ENCODE measurements around the gene BCL7A. TPM values are rescaled to one million over a fixed set of nuclear protein-coding genes. Genes with fewer than 3 reads are reported as not detected.
"Not testable (repeated sequence)": the region's sequence is repeated elsewhere in the genome, so short reads cannot be mapped to it uniquely, and the experiment has no call there.

Gene BCL7A
- total RNA-seq, 1 donor from 2014 or later, result 13.0 TPM

DNA sequence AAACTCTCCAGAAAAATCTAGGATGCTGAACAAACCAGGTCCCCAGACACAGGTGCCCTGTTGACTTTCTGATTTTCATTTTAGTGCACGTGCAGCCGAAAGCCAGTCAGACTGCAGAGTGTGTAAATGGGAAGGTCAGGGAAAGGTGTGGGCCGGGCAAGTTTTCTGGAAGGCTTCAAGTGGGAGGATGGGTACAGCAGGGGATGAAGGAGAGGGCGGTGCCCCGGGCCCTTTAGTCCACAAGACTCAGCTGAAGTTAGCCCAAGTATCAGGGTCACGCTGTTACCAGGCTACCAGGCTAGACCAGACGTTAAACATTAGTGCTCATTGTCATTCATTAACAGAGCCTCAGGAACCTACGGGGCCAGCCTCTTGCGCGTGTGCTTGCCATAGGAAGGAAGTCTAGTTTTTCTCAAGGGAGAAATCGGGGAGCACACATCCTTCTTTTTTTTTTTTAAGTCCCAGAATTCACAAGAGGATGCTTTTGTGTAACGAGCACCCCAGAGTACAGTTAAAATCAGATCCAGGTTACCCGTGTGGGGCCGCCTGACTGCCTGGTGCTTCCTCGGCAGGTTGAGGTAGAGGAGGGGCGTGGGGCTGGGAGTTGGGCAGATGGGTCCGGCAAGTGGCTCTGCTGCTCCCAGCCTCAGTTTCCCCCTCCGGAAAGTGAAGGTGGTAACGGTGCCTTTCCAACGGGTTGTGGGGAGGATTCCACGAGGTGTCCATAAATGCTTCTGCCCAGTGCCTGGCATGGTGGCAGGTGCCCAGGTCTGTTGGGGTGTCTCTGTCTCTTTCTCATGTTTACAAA lies 19.1 kb downstream of the BCL7A start:
- H3K4me3 Mint-ChIP-seq, result no peak overlapping the region
- no peaks in the 10 kb centered on the region for H3K27me3 Mint-ChIP-seq (ENCODE audit: insufficient read depth)
- H3K36me3 Mint-ChIP-seq (ENCODE audit: low read depth), result peaks cover 1% of the 10 kb centered on the region
- no peaks in the 10 kb centered on the region for H3K9me3 Mint-ChIP-seq
- H3K27ac Mint-ChIP-seq, result no peak overlapping the region
- no peaks in the 10 kb centered on the region for H3K4me1 Mint-ChIP-seq (ENCODE audit: low read depth)
- no peak for DNase-seq (ENCODE audit: low spot score)
- intact Hi-C loops (cut with micrococcal nuclease), result no loop called here

DNA sequence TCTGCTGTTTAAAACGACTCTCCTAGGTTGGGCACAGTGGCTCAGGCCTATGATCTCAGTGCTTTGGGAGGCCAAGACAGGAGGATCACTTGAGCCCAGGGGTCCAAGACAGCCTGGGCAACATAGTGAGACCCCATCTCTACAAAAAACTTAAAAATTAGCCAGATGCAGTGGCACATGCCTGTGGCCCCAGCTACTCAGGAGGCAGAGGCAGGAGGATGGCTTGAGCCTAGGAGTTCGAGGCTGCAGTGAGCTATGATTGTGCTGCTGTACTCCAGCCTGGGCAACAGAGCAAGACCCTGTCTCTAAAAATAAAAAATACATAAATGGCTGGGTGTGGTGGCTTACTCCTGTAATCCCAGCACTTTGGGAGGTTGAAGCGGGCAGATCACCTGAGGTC lies 19.8 kb downstream of the BCL7A start:
- H3K36me3 Mint-ChIP-seq (ENCODE audit: low read depth); H3K4me1 Mint-ChIP-seq (ENCODE audit: low read depth); H3K27me3 Mint-ChIP-seq (ENCODE audit: insufficient read depth); H3K9me3 Mint-ChIP-seq; H3K27ac Mint-ChIP-seq; H3K4me3 Mint-ChIP-seq; intact Hi-C loops (cut with micrococcal nuclease); DNase-seq (ENCODE audit: low spot score): not testable (repeated sequence)

DNA sequence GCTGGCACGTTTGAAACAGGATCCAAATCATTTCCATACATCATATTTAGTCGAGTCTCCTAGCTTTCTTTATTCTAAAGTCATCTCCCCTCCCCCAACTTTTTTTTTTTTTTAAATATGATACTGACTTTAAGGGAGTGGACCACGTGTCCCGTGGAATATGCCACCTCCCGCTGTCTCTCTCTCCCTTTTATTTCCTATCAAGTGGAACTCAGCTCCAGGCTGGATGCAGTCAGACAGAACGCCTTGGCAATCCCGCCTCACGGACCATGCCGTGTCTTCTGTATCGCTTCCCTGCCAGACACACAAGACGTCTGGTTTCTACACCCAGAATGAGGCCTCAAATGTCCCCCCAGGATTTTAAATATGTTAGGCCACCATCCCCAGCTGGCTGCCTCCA lies 21.2 kb downstream of the BCL7A start:
- Mint-ChIP-seq H3K9me3 (no peaks in the 10 kb centered on the region), H3K27ac (no peak overlapping the region), H3K4me3 (no peak overlapping the region), H3K36me3 (ENCODE audit: low read depth) (no peaks in the 10 kb centered on the region), H3K27me3 (ENCODE audit: insufficient read depth) (no peaks in the 10 kb centered on the region), H3K4me1 (ENCODE audit: low read depth) (no peaks in the 10 kb centered on the region)
- intact Hi-C loops (cut with micrococcal nuclease), result no loop called here
- DNase-seq (ENCODE audit: low spot score), result no peak

DNA sequence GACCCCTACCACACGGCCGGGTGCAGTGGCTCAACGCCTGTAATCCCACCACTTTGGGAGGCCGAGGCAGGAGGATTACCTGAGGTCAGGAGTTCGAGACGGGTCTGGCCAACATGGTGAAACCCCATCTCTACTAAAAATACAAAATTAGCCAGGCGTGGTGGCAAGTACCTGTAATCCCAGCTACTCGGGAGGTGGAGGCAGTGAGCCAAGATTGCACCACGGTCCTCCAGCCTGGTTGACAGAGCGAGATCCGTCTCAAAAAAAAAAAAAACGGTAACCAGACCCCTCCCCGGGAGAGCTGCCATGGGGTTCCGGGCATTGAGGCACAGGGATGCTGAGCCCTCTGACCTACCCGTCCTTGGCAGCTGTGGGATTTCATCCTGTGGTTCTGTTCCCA lies 21.8 kb downstream of the BCL7A start:
- Mint-ChIP-seq H3K9me3 (no peaks in the 10 kb centered on the region), H3K36me3 (ENCODE audit: low read depth) (no peaks in the 10 kb centered on the region), H3K4me1 (ENCODE audit: low read depth) (no peaks in the 10 kb centered on the region), H3K27ac (no peak overlapping the region), H3K27me3 (ENCODE audit: insufficient read depth) (no peaks in the 10 kb centered on the region), H3K4me3 (no peak overlapping the region)
- intact Hi-C loops (cut with micrococcal nuclease), result no loop called here
- no peak for DNase-seq (ENCODE audit: low spot score)

DNA sequence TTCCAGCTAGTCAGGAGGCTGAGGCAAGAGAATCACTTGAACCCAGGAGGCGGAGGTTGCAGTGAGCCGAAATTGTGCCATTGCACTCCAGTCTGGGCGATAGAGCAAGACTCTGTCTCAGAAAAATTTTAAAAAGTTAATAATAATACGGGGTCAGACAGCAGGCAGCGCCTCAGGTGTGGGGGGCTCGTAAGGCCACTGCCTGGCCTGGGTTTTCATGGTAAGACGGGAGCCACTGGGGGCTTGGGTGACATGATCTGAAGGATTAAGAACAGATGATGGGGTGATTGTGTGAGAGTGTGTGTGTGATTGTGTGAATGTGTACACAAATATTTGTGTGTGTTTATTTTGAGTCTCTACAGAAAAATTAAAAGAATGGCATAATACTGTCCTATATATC lies 23.6 kb downstream of the BCL7A start:
- H3K4me1 Mint-ChIP-seq (ENCODE audit: low read depth), result no peaks in the 10 kb centered on the region
- no peak for DNase-seq (ENCODE audit: low spot score)
- intact Hi-C loops (cut with micrococcal nuclease), result no loop called here

DNA sequence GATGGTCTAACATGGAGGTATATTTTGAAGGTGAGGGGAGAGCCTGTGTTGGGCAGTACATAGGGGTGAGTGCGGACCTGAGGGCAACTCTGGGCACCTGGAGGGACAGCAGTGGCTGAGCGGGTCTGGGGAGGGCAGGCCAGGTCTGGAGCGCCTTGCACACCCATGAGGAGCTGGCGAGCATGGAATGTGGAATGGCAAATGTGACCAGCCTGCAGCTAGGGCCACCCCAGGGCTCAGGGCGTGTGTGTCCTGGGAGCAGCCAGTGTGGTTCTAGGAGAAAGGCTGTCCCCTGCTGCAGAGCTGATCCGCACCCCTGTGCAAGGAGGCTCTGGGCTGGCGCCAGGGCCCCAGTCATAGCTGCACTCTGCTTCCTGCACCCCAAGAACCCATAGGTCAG lies 24.5 kb downstream of the BCL7A start:
- Mint-ChIP-seq H3K27ac (no peak overlapping the region), H3K27me3 (ENCODE audit: insufficient read depth) (no peaks in the 10 kb centered on the region), H3K36me3 (ENCODE audit: low read depth) (no peaks in the 10 kb centered on the region)

More for the DNA sequence above, 23.6 kb downstream of the BCL7A start:
- no peaks in the 10 kb centered on the region for H3K27me3 Mint-ChIP-seq (ENCODE audit: insufficient read depth)
- no peaks in the 10 kb centered on the region for H3K36me3 Mint-ChIP-seq (ENCODE audit: low read depth)
- H3K27ac Mint-ChIP-seq, result no peak overlapping the region
- H3K4me3 Mint-ChIP-seq, result no peak overlapping the region
- H3K9me3 Mint-ChIP-seq, result no peaks in the 10 kb centered on the region

DNA sequence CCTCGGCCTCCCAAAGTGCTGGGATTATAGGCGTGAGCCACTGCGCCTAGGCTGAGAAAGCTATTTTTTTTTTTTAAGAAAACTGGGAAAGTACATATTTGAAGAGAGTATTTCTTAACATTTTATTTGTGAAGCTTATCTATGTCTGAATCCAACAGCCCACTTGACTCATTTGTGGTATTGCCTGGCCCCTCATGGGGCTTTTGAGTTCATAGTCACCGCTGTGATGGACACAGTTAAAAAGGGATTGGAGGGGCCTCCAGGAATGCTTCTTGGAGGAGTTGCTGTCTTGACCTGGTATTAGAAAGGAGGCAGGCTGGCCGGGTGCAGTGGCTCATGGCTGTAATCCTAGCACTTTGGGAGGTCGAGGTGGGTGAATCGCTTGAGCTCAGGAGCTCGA lies 26.5 kb downstream of the BCL7A start:
- H3K9me3 Mint-ChIP-seq, result no peaks in the 10 kb centered on the region
- no peaks in the 10 kb centered on the region for H3K4me1 Mint-ChIP-seq (ENCODE audit: low read depth)
- intact Hi-C loops (cut with micrococcal nuclease), result no loop called here
- H3K27me3 Mint-ChIP-seq (ENCODE audit: insufficient read depth), result no peaks in the 10 kb centered on the region
- no peak for DNase-seq (ENCODE audit: low spot score)
- H3K36me3 Mint-ChIP-seq (ENCODE audit: low read depth), result no peaks in the 10 kb centered on the region
- no peak overlapping the region for H3K4me3 Mint-ChIP-seq
- no peak overlapping the region for H3K27ac Mint-ChIP-seq

More for the DNA sequence above, 24.5 kb downstream of the BCL7A start:
- H3K4me3 Mint-ChIP-seq, result no peak overlapping the region
- intact Hi-C loops (cut with micrococcal nuclease), result no loop called here
- DNase-seq (ENCODE audit: low spot score), result no peak
- H3K4me1 Mint-ChIP-seq (ENCODE audit: low read depth), result no peaks in the 10 kb centered on the region
- H3K9me3 Mint-ChIP-seq, result no peaks in the 10 kb centered on the region

DNA sequence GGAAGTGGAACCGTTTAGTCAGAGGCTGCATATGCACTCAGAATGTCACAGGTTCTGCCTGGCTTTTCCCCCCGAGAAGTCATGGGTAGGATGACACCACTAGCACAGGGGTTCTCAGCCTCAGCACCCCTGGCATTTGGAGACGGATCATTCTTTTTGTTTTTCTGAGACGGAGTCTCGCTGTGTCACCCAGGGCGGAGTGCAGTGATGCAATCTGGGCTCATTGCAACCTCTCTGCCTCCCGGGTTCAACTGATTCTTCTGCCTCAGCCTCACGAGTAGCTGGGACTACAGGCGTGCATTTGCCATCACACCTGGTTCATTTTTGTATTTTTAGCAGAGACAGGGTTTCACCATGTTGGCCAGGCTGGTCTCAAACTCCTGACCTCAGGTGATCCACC lies 28.1 kb downstream of the BCL7A start:
- Mint-ChIP-seq H3K9me3 (no peaks in the 10 kb centered on the region), H3K4me1 (ENCODE audit: low read depth) (no peaks in the 10 kb centered on the region), H3K4me3 (no peak overlapping the region), H3K27me3 (ENCODE audit: insufficient read depth) (no peaks in the 10 kb centered on the region), H3K36me3 (ENCODE audit: low read depth) (no peaks in the 10 kb centered on the region), H3K27ac (no peak overlapping the region)
- no peak for DNase-seq (ENCODE audit: low spot score)
- intact Hi-C loops (cut with micrococcal nuclease), result no loop called here

DNA sequence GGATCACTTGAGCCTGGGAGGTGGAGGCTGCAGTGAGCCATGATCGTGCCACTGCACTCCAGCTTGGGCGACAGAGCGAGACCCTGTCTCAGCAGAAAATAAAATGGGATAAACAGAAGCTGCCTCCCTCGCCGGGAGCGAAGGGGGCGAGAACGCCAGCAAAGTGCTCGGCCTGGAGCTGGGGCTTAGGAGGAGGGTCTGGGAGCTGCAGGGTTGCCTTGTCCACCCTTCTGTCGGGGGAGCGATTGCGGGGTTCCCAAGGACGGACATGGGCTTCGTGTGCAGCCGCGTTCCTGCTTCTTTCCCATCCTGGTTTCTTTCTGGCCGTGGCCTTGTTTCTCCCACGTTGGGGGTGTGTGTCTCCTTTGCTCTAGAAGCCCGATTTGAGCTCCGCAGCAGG lies 29.0 kb downstream of the BCL7A start:
- Mint-ChIP-seq H3K27ac (no peak overlapping the region), H3K4me3 (no peak overlapping the region), H3K9me3 (no peaks in the 10 kb centered on the region), H3K36me3 (ENCODE audit: low read depth) (no peaks in the 10 kb centered on the region), H3K27me3 (ENCODE audit: insufficient read depth) (no peaks in the 10 kb centered on the region), H3K4me1 (ENCODE audit: low read depth) (no peaks in the 10 kb centered on the region)
- intact Hi-C loops (cut with micrococcal nuclease), result no loop called here
- DNase-seq (ENCODE audit: low spot score), result no peak

DNA sequence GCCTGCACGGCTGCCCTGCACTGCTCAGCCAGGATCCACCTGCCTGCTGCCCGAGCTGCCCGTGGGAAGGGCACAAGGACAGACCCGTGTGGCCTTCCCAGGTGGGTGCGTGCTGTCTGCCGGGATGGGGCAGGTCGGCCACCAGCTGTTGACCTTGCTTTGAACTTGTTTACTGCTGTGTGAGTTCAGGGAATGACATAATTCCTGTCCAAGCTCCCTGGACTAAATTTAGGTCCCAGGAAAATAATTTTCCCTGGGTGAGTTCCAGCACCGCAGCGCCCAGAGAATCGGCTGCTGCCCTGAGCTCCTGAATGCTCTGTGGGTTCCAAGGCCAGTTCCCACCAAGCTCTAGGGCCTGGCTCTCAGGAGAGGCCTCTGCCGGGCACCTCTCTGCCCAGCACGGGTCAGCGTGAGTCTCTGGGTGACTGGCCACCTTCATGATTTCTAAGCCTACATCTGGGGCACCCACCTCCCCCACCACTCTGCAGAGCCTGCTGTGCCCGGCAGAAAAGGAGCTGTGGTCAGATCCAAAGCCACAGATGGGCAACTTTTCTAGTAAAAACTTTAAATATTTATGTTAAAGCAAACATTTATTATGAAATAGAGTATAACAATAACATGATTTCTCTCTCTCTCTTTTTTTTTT lies 29.7 kb downstream of the BCL7A start:
- DNase-seq (ENCODE audit: low spot score), result no peak
- intact Hi-C loops (cut with micrococcal nuclease), result no loop called here
- Mint-ChIP-seq H3K4me1 (ENCODE audit: low read depth) (no peaks in the 10 kb centered on the region), H3K27me3 (ENCODE audit: insufficient read depth) (no peaks in the 10 kb centered on the region), H3K4me3 (no peak overlapping the region), H3K9me3 (no peaks in the 10 kb centered on the region), H3K36me3 (ENCODE audit: low read depth) (no peaks in the 10 kb centered on the region), H3K27ac (no peak overlapping the region)

DNA sequence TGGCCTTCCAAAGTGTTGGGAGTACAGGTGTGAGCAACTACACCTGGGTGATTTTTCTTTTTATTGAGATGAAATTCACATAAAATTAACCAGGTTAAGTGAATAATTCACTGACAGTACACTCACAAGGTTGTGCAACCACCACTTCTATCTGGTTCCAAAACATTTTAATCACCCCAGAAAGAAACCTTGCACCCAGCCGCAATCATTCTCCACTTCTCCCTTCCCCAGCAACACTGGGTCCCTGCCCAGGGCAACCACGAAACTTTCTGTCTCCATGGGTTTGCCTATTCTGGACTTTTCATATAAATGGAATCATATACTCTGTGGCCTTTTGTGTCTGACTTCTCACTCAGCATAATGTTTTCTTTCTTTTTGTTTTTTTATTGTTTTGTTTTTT lies 30.6 kb downstream of the BCL7A start:
- no peak for DNase-seq (ENCODE audit: low spot score)
- Mint-ChIP-seq H3K27me3 (ENCODE audit: insufficient read depth) (no peaks in the 10 kb centered on the region), H3K9me3 (no peaks in the 10 kb centered on the region), H3K4me1 (ENCODE audit: low read depth) (no peaks in the 10 kb centered on the region), H3K27ac (no peak overlapping the region), H3K4me3 (no peak overlapping the region), H3K36me3 (ENCODE audit: low read depth) (no peaks in the 10 kb centered on the region)
- intact Hi-C loops (cut with micrococcal nuclease), result no loop called here

DNA sequence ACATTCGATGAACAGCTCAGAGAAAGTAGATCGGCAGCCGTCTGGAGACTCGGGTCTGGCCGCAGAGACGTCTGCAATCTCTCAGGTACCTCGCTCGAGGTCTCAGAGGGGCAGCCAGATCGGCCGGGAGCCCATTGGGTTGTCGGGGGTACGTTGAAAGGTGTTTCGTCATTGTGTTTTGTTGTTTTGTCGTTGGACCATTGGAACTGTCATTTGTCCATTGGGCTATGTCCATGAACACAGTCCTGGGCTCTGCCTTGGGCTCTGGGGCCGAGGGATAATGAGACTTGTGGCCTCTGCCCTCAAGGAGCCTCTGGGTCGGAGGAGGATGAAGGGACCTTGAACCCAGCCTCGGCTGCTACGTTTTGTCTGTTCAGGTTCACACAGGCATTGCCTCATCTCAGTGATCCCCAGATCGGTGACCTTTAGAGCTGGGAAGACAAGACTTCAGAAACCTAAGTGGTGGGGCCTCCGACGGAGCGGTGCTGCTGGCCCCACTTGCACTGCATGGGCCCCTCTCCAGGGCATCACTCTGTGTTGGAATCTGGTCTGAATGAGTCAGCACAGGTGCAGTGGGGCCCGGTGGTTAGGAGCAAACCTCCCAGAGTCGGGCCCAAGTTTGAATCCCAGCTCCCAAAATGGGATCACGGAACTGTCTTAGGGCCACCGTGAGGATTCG lies 33.3 kb downstream of the BCL7A start:
- Mint-ChIP-seq H3K27me3 (ENCODE audit: insufficient read depth) (no peaks in the 10 kb centered on the region), H3K36me3 (ENCODE audit: low read depth) (peaks cover 1% of the 10 kb centered on the region), H3K4me3 (no peak overlapping the region), H3K4me1 (ENCODE audit: low read depth) (no peaks in the 10 kb centered on the region), H3K9me3 (no peaks in the 10 kb centered on the region), H3K27ac (no peak overlapping the region)
- DNase-seq (ENCODE audit: low spot score), result no peak
- intact Hi-C loops (cut with micrococcal nuclease), result loop anchor here (1.0 to 2.0 kb wide), 5 partner anchors 28 to 171 kb away; partner anchors contain the start of gene DIABLO

DNA sequence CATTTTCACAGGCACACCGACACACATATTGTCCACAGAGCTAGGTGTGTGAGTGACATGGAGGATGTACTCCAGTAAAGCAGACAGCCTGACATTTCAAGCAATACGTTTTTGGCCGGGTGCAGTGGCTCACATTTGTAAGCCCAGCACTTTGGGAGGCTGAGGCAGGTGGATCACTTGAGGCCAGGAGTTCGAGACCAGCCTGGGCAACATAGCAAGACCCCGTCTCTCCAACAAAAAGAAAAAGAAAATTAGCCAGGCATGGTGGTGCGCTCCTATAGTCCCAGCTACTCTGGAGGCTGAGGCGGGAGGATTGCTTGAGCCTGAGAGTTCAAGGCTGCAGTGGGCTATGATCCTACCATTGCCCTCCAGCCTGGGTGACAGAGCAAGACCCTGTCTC lies 34.7 kb downstream of the BCL7A start:
- H3K9me3 Mint-ChIP-seq; H3K4me1 Mint-ChIP-seq (ENCODE audit: low read depth); H3K4me3 Mint-ChIP-seq; H3K27ac Mint-ChIP-seq; DNase-seq (ENCODE audit: low spot score); H3K27me3 Mint-ChIP-seq (ENCODE audit: insufficient read depth); H3K36me3 Mint-ChIP-seq (ENCODE audit: low read depth); intact Hi-C loops (cut with micrococcal nuclease): not testable (repeated sequence)
